GM21423 (cell line): ENCODE data around the gene ALK.

Experiments
- ATAC-seq: cut with Tn5 transposase; IDR thresholded peaks from one replicate; pipeline ENCODE4 v1.9.1; 2021; ENCODE audit warnings: mild to moderate bottlenecking, moderate library complexity; ENCODE audit not compliant: unreplicated experiment

ALK gene

DNA sequence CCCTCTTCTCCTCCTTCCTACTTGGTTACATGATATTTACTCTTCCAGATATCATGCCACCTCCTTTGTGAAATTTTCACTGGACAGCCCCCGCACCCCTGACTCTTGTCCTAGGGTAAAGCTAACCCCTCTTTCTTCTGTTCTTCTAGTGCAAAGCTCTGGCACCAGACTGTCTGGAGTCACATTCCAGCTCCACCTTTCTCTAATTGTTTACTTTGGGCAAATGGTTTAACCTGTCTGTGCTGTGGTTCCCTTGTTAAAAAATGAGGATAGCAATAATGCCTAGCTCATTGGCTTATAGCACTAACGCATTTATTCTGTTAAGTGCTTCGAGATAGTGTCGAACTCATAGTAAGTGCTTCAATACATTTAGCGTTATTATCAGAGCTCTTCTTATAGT lies 306.2 kb downstream of the ALK start:
- ATAC-seq, result no peak

DNA sequence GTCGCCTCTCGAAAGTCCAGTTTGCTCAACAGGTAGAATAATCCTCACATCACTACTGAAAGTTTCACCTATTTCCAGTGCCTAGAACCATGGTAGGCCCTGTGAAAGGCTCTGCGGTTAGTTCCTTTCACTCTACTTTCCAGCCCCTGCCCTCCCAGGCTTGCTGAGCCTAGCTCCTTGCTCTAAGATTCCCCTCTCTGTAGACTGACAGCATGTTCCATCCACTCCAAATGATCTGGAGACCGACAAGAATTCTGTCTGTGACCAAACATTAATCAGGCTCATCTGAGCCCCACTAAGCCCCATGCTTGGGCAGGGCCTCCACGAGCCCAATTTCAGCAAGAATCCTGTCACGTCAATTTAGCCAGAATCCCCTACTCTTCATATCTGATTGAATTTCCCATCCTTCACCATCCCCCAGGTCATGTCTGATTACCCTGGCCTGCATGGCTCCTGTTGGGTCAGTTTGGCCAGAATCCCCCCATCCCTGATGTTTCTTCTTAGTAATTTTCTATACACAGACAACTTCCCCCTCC lies 307.0 kb downstream of the ALK start:
- no peak for ATAC-seq

DNA sequence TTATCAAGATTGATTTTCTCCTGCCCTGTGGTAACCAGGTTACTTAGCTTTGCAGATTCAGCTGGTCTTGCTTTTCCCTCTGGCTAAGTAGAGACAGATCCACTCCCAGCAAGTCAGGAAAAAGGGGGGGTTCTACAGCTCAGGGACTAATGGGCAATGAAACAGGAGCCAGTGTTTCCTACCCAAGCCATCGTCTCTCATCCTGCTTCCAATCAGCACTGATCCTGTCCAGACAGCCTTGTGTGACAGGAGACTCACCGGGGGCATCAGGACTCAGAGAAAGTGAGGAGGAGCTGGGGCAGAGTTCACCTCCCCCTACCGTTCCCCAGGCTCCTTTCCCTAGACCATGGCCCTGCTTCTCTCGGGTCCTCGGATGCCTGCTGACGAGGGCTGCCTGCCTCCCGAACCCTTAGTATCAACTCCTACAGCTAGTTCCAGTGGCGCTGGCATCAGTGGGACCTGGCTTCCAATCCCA lies 307.6 kb downstream of the ALK start:
- no peak for ATAC-seq

DNA sequence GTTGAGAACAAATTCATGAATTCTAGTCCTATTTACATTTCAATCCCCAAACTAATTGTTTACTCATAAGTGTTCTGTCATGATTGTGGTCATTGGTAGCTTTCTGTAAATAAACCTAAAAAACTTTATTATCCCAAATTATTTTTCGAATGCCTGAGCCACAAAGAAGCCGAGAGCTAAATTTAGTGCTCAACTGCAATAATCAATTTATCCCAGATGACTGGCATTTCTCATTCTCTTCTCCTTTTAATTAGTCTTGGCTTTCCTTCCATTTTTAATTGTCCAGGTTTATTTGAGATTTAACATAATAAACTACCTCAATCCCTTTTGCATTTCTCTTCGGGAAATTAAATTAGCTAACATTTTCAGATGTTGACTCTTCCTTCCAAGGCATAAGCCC lies 308.3 kb downstream of the ALK start:
- ATAC-seq, result no peak

DNA sequence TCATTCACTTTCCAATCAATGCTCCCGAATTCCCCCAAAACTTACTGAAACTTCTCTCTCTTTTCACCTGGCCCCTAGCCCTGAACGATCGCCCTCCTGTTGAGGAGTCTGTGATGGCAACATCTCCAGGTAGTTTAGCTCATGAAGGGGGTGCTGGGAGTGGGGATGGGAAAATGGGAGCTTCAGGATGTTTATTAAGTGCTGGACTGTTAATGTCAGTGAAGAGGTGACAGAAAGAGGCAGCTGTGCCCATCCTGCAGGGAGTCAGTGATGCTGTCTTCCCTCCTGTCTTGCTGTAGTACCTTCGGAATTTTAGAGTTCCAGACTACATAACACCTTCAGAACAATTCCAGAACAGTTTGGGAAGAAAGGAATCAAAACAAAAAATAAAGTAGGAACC lies 308.8 kb downstream of the ALK start:
- no peak for ATAC-seq

DNA sequence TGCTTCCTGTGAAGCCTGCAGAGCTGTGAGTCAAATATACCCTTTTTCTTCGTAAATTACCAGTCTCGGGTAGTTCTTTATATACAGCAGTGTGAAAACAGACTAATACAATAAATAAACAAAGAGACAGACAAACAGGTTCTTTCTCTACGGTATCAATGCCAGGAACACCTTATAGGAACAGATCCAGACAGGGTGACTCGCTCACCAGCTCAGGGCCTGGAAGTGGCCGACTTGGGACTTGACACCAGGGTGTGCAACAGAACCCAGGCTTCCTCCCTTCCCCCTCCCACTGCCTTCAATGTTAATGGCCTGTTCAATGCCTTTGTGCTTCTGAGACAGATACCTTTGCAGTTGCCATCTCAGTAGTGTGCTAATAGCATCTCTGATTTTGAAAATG lies 309.5 kb downstream of the ALK start:
- no peak for ATAC-seq

DNA sequence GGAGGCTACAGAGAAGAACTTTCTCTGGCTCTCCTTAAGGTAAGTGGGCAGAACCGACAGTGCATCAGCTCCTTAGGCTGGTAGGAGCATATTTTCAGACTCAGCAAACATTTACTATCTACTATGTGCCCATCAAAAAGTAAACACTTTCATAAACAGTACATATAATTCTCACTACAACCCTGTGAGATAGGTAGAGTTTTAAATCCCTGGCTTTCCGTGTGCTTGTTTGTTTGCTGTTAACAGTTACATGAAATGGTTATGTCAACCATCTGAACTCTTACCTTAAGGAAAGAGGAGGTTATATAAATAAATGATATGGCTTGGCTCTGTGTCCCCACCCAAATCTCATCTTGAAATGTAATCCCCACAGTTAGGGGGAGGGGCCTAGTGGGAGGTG lies 310.1 kb downstream of the ALK start:
- ATAC-seq, result no peak

DNA sequence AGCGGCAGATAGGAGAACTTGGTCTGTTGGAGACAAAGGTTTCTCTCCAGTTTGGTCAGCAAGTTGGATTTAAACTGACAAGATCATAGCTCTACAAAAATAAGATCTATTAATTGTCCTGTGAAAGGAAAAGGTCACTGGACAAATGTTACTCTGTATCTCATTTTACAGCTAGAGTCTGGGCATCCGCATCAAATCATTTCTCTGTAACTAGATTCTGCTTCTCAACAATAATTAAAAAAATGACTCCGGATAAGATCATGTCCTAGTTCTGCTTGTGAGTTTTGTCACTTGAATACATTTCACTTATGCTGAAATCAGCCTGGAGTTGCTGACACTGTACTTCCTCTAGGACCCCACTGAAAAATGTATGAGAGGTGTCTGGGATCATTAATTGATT lies 310.8 kb downstream of the ALK start:
- no peak for ATAC-seq

DNA sequence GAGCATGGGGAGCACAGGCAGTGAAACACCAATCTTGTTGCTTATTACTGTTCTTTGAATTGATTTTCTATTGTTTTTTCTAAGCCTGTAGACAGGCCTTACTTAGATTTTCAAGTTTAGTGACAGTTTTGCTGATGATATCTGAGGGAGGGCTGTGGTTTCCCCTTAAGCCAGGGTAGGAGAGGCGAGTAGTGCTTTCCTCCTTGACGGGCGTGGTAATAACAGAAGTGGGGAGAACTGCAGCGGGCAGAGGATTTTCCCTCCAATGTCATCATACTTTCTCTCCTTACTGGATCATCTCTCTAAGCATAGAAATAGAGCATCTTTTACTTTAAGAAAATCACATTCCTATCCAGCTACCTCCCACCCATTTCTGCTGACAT lies 314.4 kb downstream of the ALK start:
- no peak for ATAC-seq

DNA sequence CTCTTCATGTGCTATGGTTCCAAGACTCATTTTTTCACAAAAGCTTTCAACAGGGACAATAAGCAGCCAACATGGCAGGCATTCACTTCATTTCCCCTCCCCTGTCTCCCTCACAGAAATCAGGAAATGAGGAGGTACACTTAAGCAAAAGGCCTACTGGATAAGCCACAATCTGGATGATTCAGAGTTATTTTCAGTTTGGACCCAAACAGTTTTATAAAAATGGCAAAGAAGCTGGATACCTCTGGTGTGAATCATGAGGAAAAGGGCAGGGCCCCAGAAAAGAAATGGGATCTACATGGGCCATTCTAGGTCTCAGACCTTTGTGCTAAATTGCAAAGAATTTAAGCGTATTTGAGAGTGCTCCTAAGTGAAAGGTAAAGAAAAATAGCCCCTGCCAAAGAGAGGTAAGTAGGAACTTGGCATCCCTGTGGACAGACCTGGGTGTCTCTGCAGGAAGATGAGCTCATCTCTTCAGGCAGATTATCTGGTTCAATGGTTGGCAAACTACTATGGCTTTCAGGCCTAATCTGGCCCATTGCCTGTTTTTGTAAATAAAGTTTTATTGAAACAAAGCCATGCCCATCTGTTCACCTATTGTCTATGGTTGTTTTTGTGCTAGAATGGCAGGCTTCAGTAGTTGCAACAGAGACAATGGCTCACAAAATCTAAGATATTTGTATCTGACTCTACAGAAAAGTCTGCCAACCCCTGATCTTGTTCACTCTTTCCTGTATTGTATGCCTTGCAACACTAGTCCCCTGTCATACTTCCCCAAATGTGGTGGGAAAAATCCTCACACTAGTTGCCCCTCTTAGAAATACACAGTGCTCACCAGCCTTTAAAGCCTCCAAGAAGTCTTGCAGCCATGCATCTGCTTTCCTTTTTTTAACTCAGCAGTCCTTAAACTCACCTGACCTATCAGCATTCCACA lies 315.0 kb downstream of the ALK start:
- no peak for ATAC-seq

DNA sequence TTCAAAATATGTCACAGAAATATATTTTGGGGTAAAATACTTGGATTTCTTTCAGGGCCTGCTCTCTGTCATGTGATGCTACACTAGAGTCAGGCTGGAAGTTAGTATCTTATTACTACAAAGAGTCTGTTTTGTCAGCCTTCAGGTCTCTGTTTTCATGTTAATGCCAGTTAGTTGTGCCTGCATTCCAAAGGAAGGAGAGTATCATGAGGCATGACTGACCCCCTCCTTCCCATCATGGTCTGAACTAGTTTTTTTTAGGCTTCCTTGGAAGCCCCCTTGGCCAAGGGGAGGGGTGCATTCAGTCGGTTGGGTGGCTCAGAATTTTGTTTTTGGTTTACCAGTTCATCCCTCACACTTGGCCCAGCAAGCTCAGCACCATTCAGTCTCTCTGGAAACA lies 318.0 kb downstream of the ALK start:
- no peak for ATAC-seq

DNA sequence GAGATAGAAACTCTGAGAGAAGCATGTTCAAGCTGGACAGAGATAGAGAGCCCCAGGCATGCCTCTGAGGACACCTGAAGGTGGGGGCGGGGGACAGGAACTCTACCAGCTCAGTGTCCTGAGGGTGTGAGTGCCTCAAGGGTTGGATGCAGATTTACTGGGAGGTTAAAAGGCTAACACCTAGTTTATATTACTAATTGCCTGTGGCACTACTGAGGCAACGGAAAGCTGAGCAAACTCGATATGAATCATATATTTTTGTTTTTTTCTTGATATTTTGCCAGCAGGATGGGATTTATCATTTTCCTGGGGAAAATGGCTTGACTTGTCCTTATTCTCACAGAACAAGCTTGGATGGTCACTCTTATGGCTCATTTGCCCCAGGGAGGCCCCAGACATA lies 319.5 kb downstream of the ALK start:
- no peak for ATAC-seq

DNA sequence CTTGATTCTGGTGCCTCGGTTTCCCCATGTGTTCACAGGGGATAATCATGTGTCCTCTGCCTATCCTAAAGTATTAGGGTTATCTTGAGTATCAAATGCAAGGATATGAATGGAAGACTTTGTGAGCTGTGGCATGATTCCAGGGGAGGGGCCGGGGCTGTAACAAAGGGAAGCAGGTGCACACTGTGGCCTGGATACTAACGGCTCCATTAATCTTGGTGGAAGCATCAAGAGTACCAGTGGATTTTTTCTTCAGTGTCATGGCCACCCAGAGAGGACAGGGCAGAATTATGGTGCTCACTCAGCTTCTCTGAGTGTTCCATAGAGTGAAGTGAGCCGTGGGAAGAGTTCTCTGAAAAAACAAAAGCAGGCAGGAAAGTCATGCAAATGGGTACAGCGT lies 320.1 kb downstream of the ALK start:
- no peak for ATAC-seq

DNA sequence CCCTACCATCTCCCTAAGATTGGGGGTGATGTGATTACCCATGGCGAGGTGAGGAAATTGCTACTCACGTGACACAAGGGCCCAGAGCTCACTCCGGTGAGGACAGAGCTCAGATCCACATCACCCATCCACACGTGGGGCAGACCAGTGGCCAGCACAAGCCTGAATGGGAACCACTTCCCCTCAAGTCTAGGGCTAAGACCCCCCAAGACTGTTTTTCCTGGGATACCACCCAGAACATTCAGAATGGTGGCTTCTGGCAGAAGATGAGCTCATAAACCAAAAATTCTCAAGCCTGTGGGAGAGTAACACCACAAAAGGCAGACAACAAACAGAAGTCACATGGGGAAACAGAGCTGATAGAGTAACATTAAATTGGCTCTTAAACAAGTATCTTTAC lies 321.4 kb downstream of the ALK start:
- ATAC-seq, result no peak

DNA sequence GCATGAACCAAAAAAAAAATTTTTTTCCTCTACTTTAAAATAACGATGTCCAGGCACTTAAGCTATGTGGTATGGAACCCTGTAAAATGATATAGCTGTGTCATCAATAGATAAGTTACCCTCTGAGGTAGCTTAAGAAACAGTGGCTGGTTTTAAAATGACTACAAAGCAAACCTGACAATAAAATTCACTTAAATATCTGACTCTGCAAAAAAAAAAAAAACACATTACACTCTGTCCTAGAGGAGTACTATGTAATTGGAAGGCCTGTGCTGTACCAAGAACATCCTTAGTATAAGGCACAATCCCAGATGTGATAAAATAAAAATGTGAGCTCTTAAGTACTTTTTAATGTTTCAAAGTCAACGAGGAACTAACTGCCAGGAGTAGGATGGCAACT lies 322.4 kb downstream of the ALK start:
- ATAC-seq, result no peak

DNA sequence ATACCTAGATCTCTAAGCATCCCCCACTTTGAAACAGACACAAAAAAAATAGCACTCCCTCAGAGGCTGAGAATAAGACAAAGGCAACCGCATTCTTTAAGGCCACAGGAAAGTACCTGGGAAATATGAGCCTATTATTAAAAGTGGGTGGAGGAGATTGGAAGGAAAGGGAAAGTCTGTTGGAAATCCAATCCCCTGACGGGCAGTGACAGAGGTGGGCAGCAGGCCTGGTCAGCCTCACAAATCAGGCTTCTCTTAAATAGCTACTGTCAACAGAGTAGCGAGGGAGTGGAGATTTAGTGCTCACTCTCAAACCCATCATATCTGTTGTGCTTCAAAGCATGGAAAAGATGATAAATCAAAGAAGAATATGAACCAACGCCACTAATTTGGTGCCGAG lies 324.4 kb downstream of the ALK start:
- no peak for ATAC-seq

DNA sequence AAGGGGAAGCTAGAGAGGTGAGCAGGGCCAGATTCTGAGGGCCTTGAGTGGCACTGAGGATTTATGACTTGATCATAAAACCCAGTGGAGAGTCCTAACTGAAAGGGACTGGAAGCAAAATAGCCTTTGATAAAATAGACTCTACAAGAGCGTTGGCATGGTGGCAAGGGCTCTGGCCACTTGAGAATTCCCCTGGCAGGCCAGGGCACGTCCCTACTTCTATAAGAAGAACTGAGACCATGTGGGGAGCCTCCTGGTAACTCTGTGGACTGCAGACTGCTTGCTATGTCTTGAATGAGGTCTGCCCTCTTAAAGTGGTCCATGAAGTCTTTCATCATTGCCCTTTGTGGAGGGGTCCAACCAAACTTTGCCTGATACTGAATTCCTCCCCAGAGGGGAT lies 324.8 kb downstream of the ALK start:
- ATAC-seq, result no peak

DNA sequence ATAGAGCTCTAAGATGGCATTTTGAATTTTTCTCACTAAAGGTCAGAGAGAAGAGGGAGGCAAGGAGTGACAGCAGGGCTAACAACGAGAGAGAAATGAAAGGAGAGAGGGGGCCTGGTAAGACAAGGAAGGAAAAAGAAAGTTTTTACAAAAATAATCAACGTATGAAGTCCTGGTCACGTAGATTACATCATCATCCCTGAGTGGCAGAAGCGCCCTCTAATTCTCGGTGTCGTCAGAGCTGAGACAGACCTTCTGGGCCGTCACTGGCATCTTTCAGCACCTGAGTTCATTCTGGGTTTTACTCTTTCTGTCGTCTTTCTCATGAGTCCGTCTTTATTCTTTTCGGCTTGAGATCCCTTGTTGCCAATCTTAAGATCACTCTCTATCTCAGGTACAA lies 329.8 kb downstream of the ALK start:
- no peak for ATAC-seq

DNA sequence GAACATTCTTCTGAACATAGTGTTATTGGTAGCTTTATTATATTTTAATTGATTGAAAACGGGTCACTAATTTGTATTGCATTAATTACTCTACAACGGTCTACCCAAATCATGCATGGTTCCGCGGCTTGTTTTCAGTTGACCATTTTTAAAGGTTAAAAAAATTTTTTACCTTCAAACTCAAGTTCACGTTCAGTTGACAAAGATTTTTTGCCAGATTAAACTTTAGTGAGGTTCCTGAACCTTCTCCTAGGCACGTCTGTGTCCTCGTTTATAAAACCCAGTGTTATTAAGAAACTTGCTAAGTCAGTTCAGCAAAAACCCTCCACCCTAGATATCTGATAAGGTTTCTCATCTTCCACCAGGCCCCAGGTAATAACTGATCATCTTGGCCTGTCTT lies 331.2 kb downstream of the ALK start:
- no peak for ATAC-seq

DNA sequence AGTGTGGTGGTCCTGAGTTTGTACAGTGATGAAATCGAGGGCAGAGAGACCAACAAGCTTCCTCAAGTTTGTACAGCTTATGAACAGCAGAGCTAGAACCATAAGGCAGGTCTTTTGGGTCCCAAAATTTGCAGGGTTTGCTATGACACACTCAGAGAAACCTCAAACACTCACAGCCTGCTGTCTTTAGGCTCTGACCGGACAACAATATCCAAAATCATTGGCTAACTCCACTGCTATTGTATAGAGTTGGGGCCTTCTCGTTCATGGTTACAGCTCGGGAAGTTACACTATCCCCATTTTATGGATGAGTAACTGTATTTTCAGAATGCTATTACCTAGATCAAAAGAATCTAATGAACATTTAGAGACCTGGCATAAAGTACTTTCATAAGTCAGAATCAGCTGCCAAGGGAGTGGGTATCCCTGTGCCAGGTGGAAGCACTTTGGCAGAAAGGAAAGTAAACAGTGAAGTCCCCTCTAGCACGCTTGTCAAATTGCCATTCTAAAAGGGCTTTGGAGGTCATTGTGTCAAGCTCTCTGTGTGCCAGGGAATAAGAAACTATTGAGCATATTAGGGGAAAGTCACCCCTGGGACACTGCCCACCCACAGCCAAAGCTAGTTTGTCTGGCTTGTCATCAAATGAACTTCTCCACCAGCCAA lies 331.8 kb downstream of the ALK start:
- no peak for ATAC-seq

DNA sequence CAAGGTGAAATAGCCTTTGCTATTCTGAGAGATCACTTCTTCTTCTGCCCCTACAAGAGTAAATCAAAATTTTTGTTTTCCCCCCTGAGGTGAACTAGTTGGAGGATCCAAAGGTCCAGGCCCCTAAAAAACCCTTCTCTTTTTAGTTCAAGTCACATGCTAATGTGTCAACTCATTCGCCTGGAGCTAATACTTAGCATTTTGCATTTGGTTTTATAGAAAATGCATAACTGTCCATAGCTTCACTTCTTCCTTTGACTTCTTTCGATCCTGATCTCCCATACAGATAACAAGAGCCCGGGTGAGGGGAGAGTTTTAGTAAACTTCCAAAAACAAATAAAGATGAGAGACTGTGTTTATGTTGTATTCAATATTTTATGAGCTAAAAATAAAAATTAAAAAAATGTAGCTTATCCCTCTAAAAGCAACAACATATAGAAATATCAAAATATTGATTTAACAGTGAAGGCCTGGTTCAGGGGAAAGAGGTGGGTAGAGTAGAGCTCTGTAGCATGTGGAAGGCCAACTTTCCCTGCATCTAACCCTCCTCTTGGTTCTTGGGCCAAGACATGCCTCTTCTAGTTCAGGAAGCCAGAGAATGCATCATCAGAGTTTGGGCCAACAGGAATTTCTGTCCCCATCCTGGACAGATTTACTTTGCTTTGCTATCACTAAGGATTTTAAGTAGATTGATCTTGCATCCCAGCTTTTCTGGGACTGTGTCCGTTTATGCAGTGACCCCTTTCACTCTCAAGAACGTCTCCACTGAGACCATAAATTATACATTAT lies 333.8 kb downstream of the ALK start:
- ATAC-seq, result no peak
